Stimulated activated CD8-positive, alpha-beta memory T cell treated with anti-CD3 and anti-CD28 coated beads, Interleukin-7, amount 100 ng/mL, for 4 hours (primary cell): ENCODE results near the gene SCN5A.

ENCODE experiments used
- DNase-seq, 2 donors: peaks; one replicate each; pipeline ENCODE4 v3.0.0-alpha.2; 2020; ENCODE audit warnings: low read depth in 2 of 2

The SCN5A gene

GRCh38 chr3:38649500-38650247 lies at the start of gene SCN5A:
Gene SCN5A, minus strand, starts transcription at chr3:38649687. Its CDS starts 16,380 bp downstream, at chr3:38633307.
- DNase-seq = peak; percentile 56

DNA sequence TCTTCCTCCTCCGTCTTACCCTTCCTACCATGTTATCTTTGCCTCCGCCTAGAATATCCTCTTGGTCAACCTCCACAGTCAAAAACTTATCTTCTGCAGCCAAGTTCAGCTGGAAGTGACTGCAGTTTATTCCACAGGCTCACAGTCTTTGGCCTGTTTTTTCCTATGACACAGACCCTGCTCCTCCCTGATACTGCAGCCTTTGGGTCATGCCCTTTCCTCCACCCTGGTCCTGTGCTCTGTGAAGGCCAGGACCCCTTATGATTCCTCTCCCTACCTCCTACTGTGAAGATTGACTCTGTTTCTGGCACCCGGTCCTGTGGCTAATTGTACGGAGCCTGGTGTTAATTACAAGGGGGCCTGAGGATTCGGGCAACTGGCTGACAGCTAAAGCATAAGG lies 49.3 kb upstream of the SCN5A start:
- no peak for DNase-seq

GRCh38 chr3:38698061-38698460 lies 48.6 kb upstream of the SCN5A start:
- no peak for DNase-seq

DNA sequence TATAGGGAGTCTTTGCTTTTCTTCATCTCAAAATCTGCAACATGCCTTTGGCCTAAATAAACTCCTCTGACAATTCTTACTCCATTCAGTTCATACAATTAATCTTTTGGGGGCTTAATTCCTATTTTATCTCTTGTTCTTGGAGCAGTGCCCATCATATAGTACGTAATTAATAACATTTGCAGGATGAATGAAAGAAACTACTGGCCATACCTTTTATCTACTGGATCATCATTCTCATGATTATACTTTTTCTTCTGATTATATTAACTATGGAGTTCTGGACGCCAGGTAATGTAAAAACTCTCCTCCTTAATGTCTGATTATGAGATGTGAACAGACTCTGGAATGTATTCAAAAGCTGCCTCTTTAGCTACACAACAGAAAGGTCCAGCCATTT lies 46.5 kb upstream of the SCN5A start:
- no peak for DNase-seq

GRCh38 chr3:38690185-38690584 lies 40.7 kb upstream of the SCN5A start:
- no peak for DNase-seq

DNA sequence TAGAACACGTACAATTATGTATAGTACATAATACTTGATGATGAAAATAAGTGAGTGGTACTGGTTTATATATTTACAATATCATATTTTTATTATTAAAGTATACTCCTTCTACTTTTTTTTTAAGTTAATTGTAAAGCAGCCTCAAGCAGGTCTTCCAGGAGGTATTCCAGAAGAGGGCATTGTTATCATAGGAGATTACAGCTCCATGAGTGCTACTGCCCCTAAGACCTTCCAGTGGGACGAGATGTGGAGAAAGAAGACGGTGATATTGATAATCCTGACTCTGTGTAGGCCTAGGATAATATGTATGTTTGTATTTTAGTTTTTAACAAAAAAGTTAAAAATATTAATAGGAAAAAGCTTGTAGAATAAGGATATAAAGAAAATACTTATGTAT lies 40.3 kb upstream of the SCN5A start:
- DNase-seq = no peak

- DNase-seq = no peak
Measured at GRCh38 chr3:38689346-38689745, 39.9 kb upstream of the SCN5A start.

- no peak for DNase-seq
Measured at GRCh38 chr3:38687321-38687720, 37.8 kb upstream of the SCN5A start.

DNA sequence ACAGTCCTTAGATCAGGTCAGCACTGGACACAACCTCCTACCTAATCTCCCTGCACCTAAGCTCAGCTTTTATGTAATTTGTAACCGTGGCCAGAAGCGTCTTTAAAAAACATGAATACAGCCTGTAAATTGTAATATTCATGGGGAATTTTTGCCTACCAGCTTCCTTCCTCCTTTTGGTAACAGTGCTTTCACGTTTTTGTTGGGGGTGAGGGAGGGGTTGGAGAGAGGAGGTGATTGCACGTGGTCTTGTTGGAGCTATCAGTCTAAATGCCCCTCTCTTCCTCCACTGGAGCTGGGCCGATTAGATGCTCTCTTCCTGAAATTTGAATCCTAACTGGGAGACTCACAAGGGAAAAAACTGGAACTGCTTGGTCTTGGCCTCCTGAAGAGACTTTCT lies 35.1 kb upstream of the SCN5A start:
- no peak for DNase-seq

DNA sequence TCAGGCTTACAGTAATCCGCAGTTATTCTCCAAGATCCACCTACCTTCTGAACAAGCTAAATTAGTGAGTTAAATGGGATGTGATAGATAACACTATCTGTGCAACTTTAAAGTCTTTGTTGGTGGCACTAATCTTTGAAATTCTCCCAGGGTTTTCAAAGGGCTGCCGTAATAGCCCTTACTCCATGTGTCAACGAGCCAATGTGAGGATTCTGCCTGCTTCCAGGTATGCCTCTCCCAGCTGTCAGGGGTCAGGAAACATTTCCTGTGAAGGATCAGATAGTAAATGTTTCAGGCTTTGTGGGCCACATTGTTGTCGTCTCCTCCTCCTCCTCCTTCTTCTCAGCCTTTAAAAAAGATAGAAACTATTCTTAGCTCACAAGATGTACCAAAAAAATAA lies 20.2 kb upstream of the SCN5A start:
- no peak for DNase-seq

DNA sequence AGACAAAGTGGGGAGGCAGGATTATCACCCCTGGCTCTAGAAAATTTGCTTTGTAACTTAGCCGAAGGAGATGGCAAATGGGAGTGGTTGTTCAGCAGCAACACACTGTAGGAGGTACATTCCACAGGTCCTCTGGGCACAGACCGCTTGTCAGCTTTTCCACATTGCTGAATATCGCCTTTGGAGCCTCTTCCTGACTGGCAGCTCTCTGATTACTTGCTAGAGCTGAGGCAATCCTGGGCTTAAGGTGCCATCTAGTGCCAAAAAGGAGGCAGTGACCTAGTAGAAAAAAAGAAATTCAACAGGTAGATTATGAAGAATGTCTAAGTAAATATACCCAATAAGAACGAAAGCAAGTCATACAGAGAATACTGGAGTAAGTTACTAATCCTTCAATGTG lies 13.1 kb upstream of the SCN5A start:
- no peak for DNase-seq

- DNase-seq = no peak
Measured at GRCh38 chr3:38658841-38659240, 9.4 kb upstream of the SCN5A start.

GRCh38 chr3:38657369-38657768 lies 7.9 kb upstream of the SCN5A start:
- no peak for DNase-seq

GRCh38 chr3:38655708-38656300 lies 6.3 kb upstream of the SCN5A start:
- no peak for DNase-seq

DNA sequence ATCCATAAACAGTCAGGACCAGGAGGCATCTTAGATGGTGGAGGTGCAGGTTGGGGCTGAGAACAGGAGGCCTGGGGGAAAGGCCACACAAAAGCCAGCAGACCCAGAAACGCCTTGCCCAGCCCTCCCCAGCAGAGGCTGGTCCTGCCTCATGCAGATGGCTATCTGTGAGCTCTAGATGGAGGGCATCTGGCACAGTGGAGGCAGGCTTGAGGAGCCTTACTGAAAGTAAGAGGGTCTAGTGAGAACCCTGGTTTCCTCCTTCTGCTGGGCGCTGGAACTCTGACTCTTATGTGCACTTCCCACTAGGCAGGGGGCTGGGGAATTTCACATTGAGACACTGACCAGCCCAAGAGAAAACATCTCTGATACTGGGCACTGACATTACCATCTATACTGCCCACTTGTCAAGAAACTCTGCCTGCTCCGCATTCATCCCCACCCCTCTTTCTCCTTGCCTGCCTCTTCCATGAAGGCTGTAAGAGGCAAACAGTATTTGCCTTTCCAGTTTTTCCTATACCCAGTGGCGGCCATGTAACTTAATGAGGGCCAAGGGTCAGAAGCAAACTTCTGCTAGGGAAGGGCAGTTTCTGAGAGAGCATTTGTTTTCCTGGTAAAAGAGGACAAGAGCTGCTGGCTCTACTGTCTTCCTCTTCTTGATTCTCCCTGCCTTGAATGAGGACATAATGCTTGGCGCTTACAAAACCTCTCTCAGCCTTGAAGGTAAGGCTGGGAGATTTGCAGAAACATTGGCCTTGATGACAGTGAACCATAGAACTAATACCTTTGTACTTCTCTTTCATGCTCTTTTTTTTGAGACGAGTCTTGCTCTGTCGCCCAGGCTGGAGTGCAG lies 4.4 kb upstream of the SCN5A start:
- DNase-seq = no peak

GRCh38 chr3:38652934-38653333 lies 3.4 kb upstream of the SCN5A start:
- no peak for DNase-seq

- DNase-seq = peak; percentile 54 to 55
Measured at GRCh38 chr3:38651153-38651789, 1.8 kb upstream of the SCN5A start.

- no peak for DNase-seq
Measured at GRCh38 chr3:38650248-38650951, 913 bp upstream of the SCN5A start.

GRCh38 chr3:38648659-38649499 lies 608 bp downstream of the SCN5A start:
- DNase-seq = no peak

DNA sequence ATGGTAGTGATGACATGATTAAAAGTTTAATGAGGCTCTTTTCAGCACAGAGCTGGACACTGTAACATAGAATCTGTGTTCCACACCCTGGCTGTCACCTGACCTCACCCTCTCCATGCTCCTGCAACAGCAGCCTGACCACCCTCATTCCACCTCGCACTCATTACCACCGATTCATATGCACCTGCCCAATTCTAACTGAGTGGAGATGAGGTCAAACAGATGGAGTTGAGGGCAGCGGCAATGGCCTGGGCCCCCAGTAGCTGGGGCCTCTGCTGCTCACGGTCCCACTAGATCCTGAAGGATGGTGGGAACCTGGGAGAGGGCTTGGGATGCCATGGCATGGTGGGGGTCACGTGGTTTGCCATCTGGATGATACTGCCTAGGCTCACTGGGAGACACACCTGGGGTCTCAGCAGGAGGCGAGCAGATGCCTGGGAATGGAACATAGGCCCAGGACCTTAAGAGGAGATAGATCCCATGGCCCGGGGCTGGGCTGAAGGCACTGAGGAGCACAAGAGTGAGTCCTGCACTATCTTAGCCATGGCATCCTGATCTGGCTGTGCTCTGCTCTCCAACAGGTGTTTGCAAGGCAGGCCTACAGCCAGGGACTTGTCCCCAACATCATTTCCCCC lies 1.3 kb downstream of the SCN5A start:
- DNase-seq = no peak
